SK-N-SH (cell line): ENCODE results near the gene MEX3D. TPM values are rescaled to one million over a fixed set of nuclear protein-coding genes. Genes with fewer than 3 reads are reported as not detected.

Source experiments
- CTCF ChIA-PET: fragments of 300-600, 350-600 bp; formaldehyde crosslinking; extraction: SDS; loops from one replicate; lab custom pipeline; 2021; lab: Yijun Ruan, JAX
- POLR2A ChIA-PET: fragments of 350-600 bp; sonication (Branson Sonifier 250); formaldehyde crosslinking; extraction: SDS; loops from one replicate; lab custom pipeline; 2020; ENCODE audit warnings: antibody characterized with exemption, inconsistent platforms; lab: Yijun Ruan, JAX
- DNase-seq: peaks from one replicate; pipeline ENCODE4 v3.0.0; 2012
- H2AFZ ChIP-seq: fragments of 200-600 bp; sonication (generic); 2 replicates; pipeline ENCODE4 v1.8.1; 2016; ENCODE audit warnings: antibody characterized with exemption, mild to moderate bottlenecking, low read depth
- H3F3A ChIP-seq: fragments of 200-600 bp; sonication (generic); replicated peaks from 2 replicates; pipeline ENCODE3; 2016; ENCODE audit warnings: antibody characterized with exemption, mild to moderate bottlenecking; ENCODE audit not compliant: insufficient read depth
- H3K27ac ChIP-seq, 2 experiments: fragments of 200-500 bp in 1 of 2; fragments of 200-600 bp in 1 of 2; sonication (Bioruptor generic) in 1 of 2; sonication (generic), shearing (Covaris generic) in 1 of 2; 2 replicates each; pipeline versions ENCODE4 v1.5.1 to v1.6.1; 2014 to 2016; ENCODE audit warnings: low read depth in 2 of 2, inconsistent platforms in 1 of 2, low read length in 1 of 2, mild to moderate bottlenecking in 1 of 2, mixed read lengths in 1 of 2
- H3K27me3 ChIP-seq: fragments of 200-600 bp; sonication (generic), shearing (Covaris generic); 2 replicates; pipeline ENCODE4 v1.6.1; 2016; ENCODE audit warnings: mixed run types; ENCODE audit not compliant: insufficient read depth
- H3K36me3 ChIP-seq, 2 experiments: fragments of 200-500 bp in 1 of 2; fragments of 200-600 bp in 1 of 2; sonication (Bioruptor generic) in 1 of 2; sonication (generic) in 1 of 2; replicated peaks in 1 of 2; 2 replicates each; pipeline versions ENCODE3 to v1.5.1; 2014 to 2016; ENCODE audit warnings: low read length in 1 of 2, mild to moderate bottlenecking in 1 of 2; ENCODE audit not compliant: insufficient read depth in 2 of 2, control insufficient read depth in 1 of 2
- H3K4me1 ChIP-seq, 2 experiments: fragments of 200-500 bp in 1 of 2; fragments of 200-600 bp in 1 of 2; sonication (Bioruptor generic) in 1 of 2; sonication (generic), shearing (Covaris generic) in 1 of 2; 2 replicates each; pipeline versions ENCODE4 v1.5.1 to v1.6.1; 2014 to 2016; ENCODE audit warnings: low read depth in 1 of 2, low read length in 1 of 2, mixed run types in 1 of 2; ENCODE audit not compliant: insufficient read depth in 2 of 2, control insufficient read depth in 1 of 2
- H3K4me2 ChIP-seq: fragments of 200-600 bp; sonication (generic), shearing (Covaris generic); 2 replicates; pipeline ENCODE4 v1.6.1; 2017; ENCODE audit warnings: mixed run types
- H3K4me3 ChIP-seq, 2 experiments: fragments of 200-500 bp in 1 of 2; fragments of 200-600 bp in 1 of 2; sonication (Bioruptor generic) in 1 of 2; sonication (generic), shearing (Covaris generic) in 1 of 2; 2 replicates each; pipeline versions ENCODE4 v1.5.1 to v1.8.1; 2014 to 2016; ENCODE audit warnings: low read depth in 2 of 2, inconsistent platforms in 1 of 2, low read length in 1 of 2, mild to moderate bottlenecking in 1 of 2, mixed read lengths in 1 of 2, moderate library complexity in 1 of 2
- H3K79me2 ChIP-seq: fragments of 200-600 bp; sonication (generic); 2 replicates; pipeline ENCODE4 v1.8.1; 2017; ENCODE audit warnings: mild to moderate bottlenecking; ENCODE audit not compliant: insufficient read depth
- H3K9ac ChIP-seq: fragments of 200-600 bp; sonication (generic); 2 replicates; pipeline ENCODE4 v1.6.1; 2017; ENCODE audit warnings: mixed run types
- H3K9me2 ChIP-seq: fragments of 200-600 bp; sonication (generic); 2 replicates; pipeline ENCODE4 v1.6.1; 2017; ENCODE audit warnings: mixed run types
- H3K9me3 ChIP-seq: fragments of 200-600 bp; sonication (generic); 2 replicates; pipeline ENCODE4 v1.6.1; 2017; ENCODE audit warnings: mixed run types, mild to moderate bottlenecking, moderate library complexity
- H4K20me1 ChIP-seq: fragments of 200-600 bp; sonication (generic); 2 replicates; pipeline ENCODE4 v1.6.1; 2017; ENCODE audit warnings: mild to moderate bottlenecking, mixed run types; ENCODE audit not compliant: insufficient read depth
- MXI1 ChIP-seq: IDR thresholded peaks from 2 replicates; pipeline ENCODE4 v1.6.1; 2012; ENCODE audit warnings: mild to moderate bottlenecking, low read depth, low read length, improper control_type of control experiment
- PBX3 ChIP-seq: IDR thresholded peaks from 2 replicates; pipeline ENCODE4; 2012
- POLR2AphosphoS5 ChIP-seq: IDR thresholded peaks from 2 replicates; pipeline ENCODE4 v1.6.1; 2012; ENCODE audit warnings: low read depth, low read length
- REST ChIP-seq: IDR thresholded peaks from 2 replicates; pipeline ENCODE4 v1.6.1; 2012; ENCODE audit warnings: mild to moderate bottlenecking, low read depth, low read length, moderate library complexity
- RFX5 ChIP-seq: IDR thresholded peaks from 2 replicates; pipeline ENCODE4 v1.6.1; 2012; ENCODE audit warnings: mild to moderate bottlenecking, improper control_type of control experiment, low read length
- SMC3 ChIP-seq: IDR thresholded peaks from 2 replicates; pipeline ENCODE4 v1.6.1; 2012; ENCODE audit warnings: low read depth, low read length, improper control_type of control experiment
- USF1 ChIP-seq: IDR thresholded peaks from 2 replicates; pipeline ENCODE4 v1.4.0; 2012; ENCODE audit warnings: low read depth, borderline replicate concordance
- ZBTB33 ChIP-seq: IDR thresholded peaks from 2 replicates; pipeline ENCODE4 v1.4.0; 2012; ENCODE audit warnings: low read depth, borderline replicate concordance
- WGBS: methylation state at CpG from one replicate; pipeline ENCODE4 v1.1.6; 2017; ENCODE audit warnings: low lambda C conversion rate; 5-methylcytosine and 5-hydroxymethylcytosine counted together
- polyA plus RNA-seq, 3 experiments: library from polyadenylated mRNA; depleted of rRNA; stranded (reverse); fragments of >200 nt; gene quantifications; 2 replicates each; pipeline ENCODE4 v1.2.3, GENCODE V29; 2012

The MEX3D gene
- polyA plus RNA-seq, 1 of the 3 experiments (the other 2 are of a cell fraction): 14.9 TPM

- no peak for TF ChIP-seq PBX3
- TF ChIP-seq ZBTB33: no peak
- TF ChIP-seq USF1: no peak
- no peak for TF ChIP-seq SMC3
Measured at GRCh38 chr19:1528596-1529429, 39.3 kb downstream of the MEX3D start (continued).

- DNase-seq: no peak
- CTCF ChIA-PET: interaction anchor here (1.8 kb wide), 1 partner anchor 19 kb away, joined by 8 read pairs; no protein-coding TSS in a partner anchor
Measured at GRCh38 chr19:1527650-1528309, 40.3 kb downstream of the MEX3D start.

More at GRCh38 chr19:1527650-1528309, 40.3 kb downstream of the MEX3D start:
- Histone ChIP-seq H3K36me3 (no peaks in the 10 kb centered on the region), H4K20me1 (no peaks in the 10 kb centered on the region), H3K27me3 (peaks cover 72% of the 10 kb centered on the region), H3K4me1 (no peaks in the 10 kb centered on the region), H3K27ac (no peak overlapping the region), H3K79me2 (no peaks in the 10 kb centered on the region), H3K9ac (no peak overlapping the region), H3K4me2 (no peak overlapping the region), H3K9me2 (no peaks in the 10 kb centered on the region), H3F3A (no peaks in the 10 kb centered on the region), H2AFZ (no peak overlapping the region), H3K9me3 (no peaks in the 10 kb centered on the region), H3K4me3 (no peak overlapping the region)
- POLR2A ChIA-PET: no interaction called here
- TF ChIP-seq RFX5 (no peak), MXI1 (no peak), REST (no peak), POLR2AphosphoS5 (no peak), SMC3 (no peak)
- WGBS: 23% methylated on average over 16 of the region's 27 CpGs
